MM.1S (cell line): ENCODE results near the gene PPM1H.

Experiments used
- EZH2 ChIP-seq: fragments of 300-600 bp; sonication (generic); optimal IDR thresholded peaks from 2 replicates; pipeline ENCODE3; 2017; ENCODE audit warnings: low read depth, mild to moderate bottlenecking, antibody characterized with exemption, low read length, mixed read lengths
- EZH2phosphoT487 ChIP-seq: fragments of 300-600 bp; sonication (generic); IDR thresholded peaks from 2 replicates; pipeline ENCODE4 v1.6.1; 2018; ENCODE audit warnings: antibody characterized with exemption, low read length
- TF ChIP-seq, protein P1 (sequence below): fragments of 300-600 bp; sonication (generic); IDR thresholded peaks from 2 replicates; pipeline ENCODE4 v1.5.1; 2016; ENCODE audit warnings: antibody characterized with exemption, low read length, mixed read lengths

DNA sequence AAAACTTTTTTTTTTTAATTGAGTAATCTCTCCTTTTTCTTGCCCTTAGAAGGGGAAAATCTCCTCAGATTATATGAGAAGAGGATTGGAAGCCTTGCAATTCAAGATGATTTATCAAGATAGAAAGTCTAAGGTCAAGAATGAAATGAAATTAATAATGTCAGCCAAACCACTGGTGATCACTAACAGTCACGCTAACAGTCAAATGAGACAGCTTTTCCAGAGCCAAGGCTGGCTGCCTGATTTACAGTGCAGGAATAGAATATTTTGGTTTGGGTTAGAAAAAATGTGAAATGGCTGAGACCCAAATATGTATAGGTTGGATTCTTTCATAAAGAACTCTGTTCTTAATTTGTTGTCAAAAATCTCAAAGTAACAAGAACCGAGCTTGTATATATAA lies 204.3 kb downstream of the PPM1H start:
- TF ChIP-seq, protein P1, sequence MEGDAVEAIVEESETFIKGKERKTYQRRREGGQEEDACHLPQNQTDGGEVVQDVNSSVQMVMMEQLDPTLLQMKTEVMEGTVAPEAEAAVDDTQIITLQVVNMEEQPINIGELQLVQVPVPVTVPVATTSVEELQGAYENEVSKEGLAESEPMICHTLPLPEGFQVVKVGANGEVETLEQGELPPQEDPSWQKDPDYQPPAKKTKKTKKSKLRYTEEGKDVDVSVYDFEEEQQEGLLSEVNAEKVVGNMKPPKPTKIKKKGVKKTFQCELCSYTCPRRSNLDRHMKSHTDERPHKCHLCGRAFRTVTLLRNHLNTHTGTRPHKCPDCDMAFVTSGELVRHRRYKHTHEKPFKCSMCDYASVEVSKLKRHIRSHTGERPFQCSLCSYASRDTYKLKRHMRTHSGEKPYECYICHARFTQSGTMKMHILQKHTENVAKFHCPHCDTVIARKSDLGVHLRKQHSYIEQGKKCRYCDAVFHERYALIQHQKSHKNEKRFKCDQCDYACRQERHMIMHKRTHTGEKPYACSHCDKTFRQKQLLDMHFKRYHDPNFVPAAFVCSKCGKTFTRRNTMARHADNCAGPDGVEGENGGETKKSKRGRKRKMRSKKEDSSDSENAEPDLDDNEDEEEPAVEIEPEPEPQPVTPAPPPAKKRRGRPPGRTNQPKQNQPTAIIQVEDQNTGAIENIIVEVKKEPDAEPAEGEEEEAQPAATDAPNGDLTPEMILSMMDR, result no peak
- TF ChIP-seq EZH2 (no peak), EZH2phosphoT487 (no peak)
